RKO (cell line): Measurements from ENCODE around the gene TKTL1.
"Not testable (repeated sequence)": the region's sequence is repeated elsewhere in the genome, so short reads cannot be mapped to it uniquely, and the experiment has no call there.

ENCODE experiments used
- DNase-seq: peaks from one replicate; pipeline ENCODE4 v3.0.0-alpha.2; 2016; ENCODE audit warnings: low spot score

The TKTL1 gene

GRCh38 chrX:154309041-154309775 is 13.6 kb downstream of the TKTL1 start:
- no peak for DNase-seq

- peak; percentile 10 for DNase-seq
Observed at GRCh38 chrX:154310616-154311536, 15.3 kb downstream of the TKTL1 start.

- DNase-seq: no peak
Observed at GRCh38 chrX:154312116-154312515, 16.5 kb downstream of the TKTL1 start.

GRCh38 chrX:154313147-154313546 is 17.6 kb downstream of the TKTL1 start:
- no peak for DNase-seq

GRCh38 chrX:154315416-154315815 is 19.8 kb downstream of the TKTL1 start:
- DNase-seq: no peak

- DNase-seq: peak; percentile 45
Observed at GRCh38 chrX:154317391-154317995, 21.9 kb downstream of the TKTL1 start.

GRCh38 chrX:154320406-154320805 is 24.8 kb downstream of the TKTL1 start:
- no peak for DNase-seq

GRCh38 chrX:154321152-154321551 is 25.6 kb downstream of the TKTL1 start:
- DNase-seq: no peak

GRCh38 chrX:154321594-154321993 is 26.0 kb downstream of the TKTL1 start:
- DNase-seq: no peak

GRCh38 chrX:154322890-154323289 is 27.3 kb downstream of the TKTL1 start:
- DNase-seq: no peak

GRCh38 chrX:154323537-154323936 is 27.9 kb downstream of the TKTL1 start:
- DNase-seq: no peak

GRCh38 chrX:154325541-154325940 is 29.9 kb downstream of the TKTL1 start:
- DNase-seq: no peak

GRCh38 chrX:154327038-154327820 is 31.6 kb downstream of the TKTL1 start:
- no peak for DNase-seq

- no peak for DNase-seq
Observed at GRCh38 chrX:154328646-154329045, 33.1 kb downstream of the TKTL1 start.

- DNase-seq: no peak
Observed at GRCh38 chrX:154329294-154329693, 33.7 kb downstream of the TKTL1 start.

GRCh38 chrX:154332561-154332960 is 37.0 kb downstream of the TKTL1 start:
- DNase-seq: no peak

GRCh38 chrX:154333116-154333515 is 37.5 kb downstream of the TKTL1 start:
- no peak for DNase-seq

GRCh38 chrX:154333837-154334271 is 38.3 kb downstream of the TKTL1 start:
- no peak for DNase-seq

GRCh38 chrX:154334496-154334895 is 38.9 kb downstream of the TKTL1 start:
- no peak for DNase-seq

- not testable (repeated sequence) for DNase-seq
Observed at GRCh38 chrX:154341399-154342298, 46.1 kb downstream of the TKTL1 start.

GRCh38 chrX:154343063-154343462 is 47.5 kb downstream of the TKTL1 start:
- not testable (repeated sequence) for DNase-seq
